Measurements from ENCODE around the gene RAB11B. TPM values are rescaled to one million over a fixed set of nuclear protein-coding genes. Genes with fewer than 3 reads are reported as not detected.

Gene RAB11B
- total and polyA plus RNA-seq, 10 of the 15 experiments (the other 5 are each of a cell fraction or from before 2014, with no cell fraction given), result 0.92 to 82.5 (median 17.9) TPM

- no peak overlapping the region for H3K9ac ChIP-seq (ENCODE audit: control insufficient read depth, insufficient read depth, low read length)
- TF ChIP-seq MTA2 (IDR thresholded peaks at IDR 0.05; ENCODE audit: low read depth), result no peak
- TF ChIP-seq FOXK2 (IDR thresholded peaks at IDR 0.05), result no peak
- TF ChIP-seq RELA (IDR thresholded peaks at IDR 0.05; ENCODE audit: borderline replicate concordance, partially characterized antibody), result no peak
- no peak for TF ChIP-seq RAD21 (IDR thresholded peaks at IDR 0.05; ENCODE audit: insufficient read depth, low read depth, low read length)
- TF ChIP-seq ZSCAN29 (IDR thresholded peaks at IDR 0.05), result no peak
- TF ChIP-seq TBL1XR1 (IDR thresholded peaks at IDR 0.05; ENCODE audit: low read depth, low read length), result no peak
- TF ChIP-seq HDAC2 (IDR thresholded peaks at IDR 0.05), result no peak
- TF ChIP-seq SREBF1 (IDR thresholded peaks at IDR 0.05; ENCODE audit: low read length), result no peak
- TF ChIP-seq PAX5 (IDR thresholded peaks at IDR 0.05; ENCODE audit: borderline replicate concordance, low read depth, low read length), result no peak
- no peak for TF ChIP-seq CREM (IDR thresholded peaks at IDR 0.05; ENCODE audit: low read depth)
- TF ChIP-seq POLR2AphosphoS5 (IDR thresholded peaks at IDR 0.05; ENCODE audit: low read length), result no peak
- POLR2A ChIA-PET, result no interaction called here
- RAD21 ChIA-PET (ENCODE audit: unreplicated experiment), result no interaction called here
- SMC1A ChIA-PET (ENCODE audit: uncharacterized antibody, unreplicated experiment), result no interaction called here
- H3K79me2 ChIP-seq (ENCODE audit: control insufficient read depth, insufficient read depth, low read length), result no peaks in the 10 kb centered on the region
- in situ Hi-C loops (cut with MboI), result no loop called here
- no peak overlapping the region for H3K4me2 ChIP-seq (ENCODE audit: control insufficient read depth, insufficient read depth)
- no peaks in the 10 kb centered on the region for H3K4me1 ChIP-seq (ENCODE audit: control insufficient read depth, insufficient read depth, low read length)
- FAIRE-seq (no peak), DNase-seq (ENCODE audit: low read depth, low spot score) (no peak), ATAC-seq (no peak)
- H3K27me3 ChIP-seq (replicated peaks in 1 of 2; ENCODE audit: control insufficient read depth in 2 of 2, insufficient read depth in 2 of 2, low read length in 1 of 2), result no peaks in the 10 kb centered on the region
- no peaks in the 10 kb centered on the region for H4K20me1 ChIP-seq (ENCODE audit: control insufficient read depth, insufficient read depth)
- WGBS (ENCODE audit: insufficient coverage, insufficient replicate concordance, low lambda C conversion rate, missing lambda C conversion rate), result 89% methylated on average over 6 of the region's 6 CpGs
- no peaks in the 10 kb centered on the region for H3K36me3 ChIP-seq (ENCODE audit: control insufficient read depth in 2 of 2, insufficient read depth in 2 of 2, low read length in 1 of 2)
- BruUV-seq (replicated peaks), result no TSS peak
- H3K4me3 ChIP-seq, result no peak overlapping the region
- CTCF ChIA-PET, result no interaction called here
- H2AFZ ChIP-seq (ENCODE audit: control insufficient read depth, low read depth, low read length), result no peak overlapping the region
- intact Hi-C loops (cut with micrococcal nuclease; ENCODE audit: unreplicated experiment), result no loop called here
- H3K9me3 ChIP-seq (replicated peaks; ENCODE audit: control insufficient read depth, insufficient read depth, low read length), result no peaks in the 10 kb centered on the region
- no peak overlapping the region for H3K27ac ChIP-seq (ENCODE audit: control insufficient read depth, insufficient read depth)
Observed at GRCh38 chr19:8429044-8429443, 38.9 kb downstream of the RAB11B start.

- no peaks in the 10 kb centered on the region for H3K27me3 ChIP-seq (replicated peaks in 1 of 2; ENCODE audit: control insufficient read depth in 2 of 2, insufficient read depth in 2 of 2, low read length in 1 of 2)
- ChIA-PET CTCF (no interaction called here), RAD21 (ENCODE audit: unreplicated experiment) (no interaction called here), POLR2A (no interaction called here), SMC1A (ENCODE audit: uncharacterized antibody, unreplicated experiment) (interaction anchor here (0.6 kb wide), 1 partner anchor 12 kb away, joined by 3 read pairs; no protein-coding TSS in a partner anchor)
- H3K9me3 ChIP-seq (replicated peaks; ENCODE audit: control insufficient read depth, insufficient read depth, low read length), result no peaks in the 10 kb centered on the region
- no peak overlapping the region for H3K4me3 ChIP-seq
- no peak for FAIRE-seq
- no peak for ATAC-seq
- in situ Hi-C loops (cut with MboI) (no loop called here), intact Hi-C loops (cut with micrococcal nuclease; ENCODE audit: unreplicated experiment) (no loop called here)
- no peaks in the 10 kb centered on the region for H3K36me3 ChIP-seq (ENCODE audit: control insufficient read depth in 2 of 2, insufficient read depth in 2 of 2, low read length in 1 of 2)
- BruUV-seq (replicated peaks), result no TSS peak
- no peak overlapping the region for H2AFZ ChIP-seq (ENCODE audit: control insufficient read depth, low read depth, low read length)
- H3K27ac ChIP-seq (ENCODE audit: control insufficient read depth, insufficient read depth), result no peak overlapping the region
- H3K4me2 ChIP-seq (ENCODE audit: control insufficient read depth, insufficient read depth), result no peak overlapping the region
- H3K4me1 ChIP-seq (ENCODE audit: control insufficient read depth, insufficient read depth, low read length), result no peaks in the 10 kb centered on the region
- H3K79me2 ChIP-seq (ENCODE audit: control insufficient read depth, insufficient read depth, low read length), result no peaks in the 10 kb centered on the region
- no peaks in the 10 kb centered on the region for H4K20me1 ChIP-seq (ENCODE audit: control insufficient read depth, insufficient read depth)
- DNase-seq (ENCODE audit: low read depth, low spot score), result no peak
- 90% methylated on average over 6 of the region's 6 CpGs for WGBS (ENCODE audit: insufficient coverage, insufficient replicate concordance, low lambda C conversion rate, missing lambda C conversion rate)
- no peak overlapping the region for H3K9ac ChIP-seq (ENCODE audit: control insufficient read depth, insufficient read depth, low read length)
- TF ChIP-seq LARP7 (IDR thresholded peaks at IDR 0.05) (no peak), GABPA (IDR thresholded peaks at IDR 0.05; ENCODE audit: low read depth) (no peak), POLR2AphosphoS2 (IDR thresholded peaks at IDR 0.05; ENCODE audit: low read depth, low read length) (no peak), NFIC (IDR thresholded peaks at IDR 0.05; ENCODE audit: low read depth, low read length) (no peak), HDGF (IDR thresholded peaks at IDR 0.05) (no peak), MAX (IDR thresholded peaks at IDR 0.05; ENCODE audit: low read depth, low read length) (no peak), ASH2L (IDR thresholded peaks at IDR 0.05; ENCODE audit: borderline replicate concordance, low read depth) (no peak), RB1 (IDR thresholded peaks at IDR 0.05; ENCODE audit: borderline replicate concordance) (no peak)
Observed at GRCh38 chr19:8429826-8430225, 39.7 kb downstream of the RAB11B start.
